ENCODE results near the gene TOP2B. TPM values are rescaled to one million over a fixed set of nuclear protein-coding genes. Genes with fewer than 3 reads are reported as not detected.

The TOP2B gene
- total RNA-seq, 1 experiment from 2014 or later: 181 TPM

DNA sequence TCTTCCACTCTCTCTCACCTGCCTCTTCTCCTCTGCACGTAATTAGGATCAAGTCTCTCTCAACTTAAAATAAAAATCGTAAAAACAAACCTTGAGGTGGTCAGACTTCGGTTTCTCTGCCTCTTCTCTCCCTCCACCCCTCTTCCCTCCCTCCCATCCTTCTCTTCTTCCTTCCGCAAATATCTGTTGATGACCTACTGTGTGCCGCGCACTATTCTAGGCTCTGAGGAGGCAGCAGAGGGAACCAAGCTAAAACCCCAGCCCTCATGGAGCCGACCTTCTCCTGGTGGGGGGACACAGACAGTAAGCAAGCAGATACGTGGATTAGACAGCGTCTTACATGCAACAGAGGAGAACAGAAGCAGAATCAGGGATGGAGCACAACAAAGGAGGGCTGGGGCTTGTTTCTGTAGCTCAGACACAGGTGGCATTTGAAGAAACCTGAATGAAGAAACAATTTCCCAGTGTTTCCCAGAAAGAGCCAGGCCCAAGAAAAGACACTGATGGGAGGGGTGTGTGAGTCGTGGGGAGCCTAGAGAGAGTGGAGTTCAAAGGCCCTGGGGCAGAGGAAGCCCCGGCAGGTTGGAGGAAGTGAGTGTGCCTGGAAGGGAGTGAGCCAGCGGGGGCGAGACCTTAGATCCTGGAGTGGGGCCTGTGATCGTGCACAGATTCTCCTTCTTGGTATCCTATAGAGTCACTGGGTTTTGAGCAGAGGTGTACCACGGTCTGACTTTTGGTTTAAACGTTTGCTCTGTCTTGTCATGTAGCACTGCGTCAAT is 80.5 kb downstream of the TOP2B start:
- Mint-ChIP-seq H3K9me3 (no peaks in the 10 kb centered on the region), H3K27ac (peak overlapping the region in 1 of 3 experiments; percentile 24; a peak in 2 of 7 replicates), H3K4me3 (no peak overlapping the region), H3K4me1 (peaks cover 9 to 11% of the 10 kb centered on the region in 2 experiments), H3K27me3 (ENCODE audit: low read depth) (no peaks in the 10 kb centered on the region), H3K36me3 (ENCODE audit: insufficient read depth in 1 of 3, low read depth in 3 of 3) (no peaks in the 10 kb centered on the region)
- Histone ChIP-seq H3K4ac (ENCODE audit: low read depth, low read length) (no peak overlapping the region), H4K20me1 (ENCODE audit: control insufficient read depth, insufficient read depth, insufficient read length) (no peaks in the 10 kb centered on the region), H3T11ph (ENCODE audit: low read length) (no peak overlapping the region), H3K4me1 (ENCODE audit: insufficient read depth, low read length) (no peaks in the 10 kb centered on the region), H4K91ac (ENCODE audit: insufficient read length, low read depth, low read length) (no peak overlapping the region), H3K9ac (ENCODE audit: extremely low read depth, insufficient read length, low read length) (no peak overlapping the region), H4K5ac (ENCODE audit: insufficient read length, low read depth, low read length) (no peak overlapping the region), H3K79me1 (ENCODE audit: insufficient read depth, low read depth, low read length, poor library complexity, severe bottlenecking) (no peaks in the 10 kb centered on the region), H3K23ac (ENCODE audit: insufficient read length, low read depth, low read length) (no peak overlapping the region), H3K79me2 (ENCODE audit: insufficient read depth, low read length) (no peaks in the 10 kb centered on the region), H2AFZ (ENCODE audit: low read length) (no peak overlapping the region), H3K27me3 (ENCODE audit: insufficient read depth, low read length) (no peaks in the 10 kb centered on the region), H3K23me2 (ENCODE audit: insufficient read length, low read depth, low read length, poor library complexity, severe bottlenecking) (no peaks in the 10 kb centered on the region), H3K14ac (ENCODE audit: insufficient read depth, low read length) (no peak overlapping the region), H2BK12ac (ENCODE audit: insufficient read length, low read depth, low read length) (no peak overlapping the region), H2BK120ac (ENCODE audit: low read depth, low read length, poor library complexity, severe bottlenecking) (no peak overlapping the region), H3K56ac (ENCODE audit: insufficient read length, low read depth, low read length) (no peak overlapping the region), H2AK5ac (ENCODE audit: insufficient read length, low read length) (no peak overlapping the region), H3K18ac (ENCODE audit: insufficient read length, low read depth, low read length) (no peak overlapping the region), H2BK15ac (ENCODE audit: low read depth, low read length) (no peak overlapping the region), H2BK5ac (ENCODE audit: insufficient read length, low read length) (no peak overlapping the region), H3K4me2 (ENCODE audit: insufficient read depth, insufficient read length, low read length) (no peak overlapping the region), H3K27ac (ENCODE audit: insufficient read length, low read depth, low read length) (no peak overlapping the region), H3K9me3 (ENCODE audit: control insufficient read depth, low read depth, low read length) (no peaks in the 10 kb centered on the region), H4K8ac (replicated peaks; ENCODE audit: insufficient read length, low read depth, low read length) (no peak overlapping the region), H2BK20ac (ENCODE audit: low read depth, low read length, poor library complexity, severe bottlenecking) (no peak overlapping the region)
- DNase-seq: no peak
- WGBS (ENCODE audit: extremely low coverage, insufficient read length, low lambda C conversion rate): no CpG with 5 or more reads among the region's 17 CpGs
- TF ChIP-seq, protein P1, sequence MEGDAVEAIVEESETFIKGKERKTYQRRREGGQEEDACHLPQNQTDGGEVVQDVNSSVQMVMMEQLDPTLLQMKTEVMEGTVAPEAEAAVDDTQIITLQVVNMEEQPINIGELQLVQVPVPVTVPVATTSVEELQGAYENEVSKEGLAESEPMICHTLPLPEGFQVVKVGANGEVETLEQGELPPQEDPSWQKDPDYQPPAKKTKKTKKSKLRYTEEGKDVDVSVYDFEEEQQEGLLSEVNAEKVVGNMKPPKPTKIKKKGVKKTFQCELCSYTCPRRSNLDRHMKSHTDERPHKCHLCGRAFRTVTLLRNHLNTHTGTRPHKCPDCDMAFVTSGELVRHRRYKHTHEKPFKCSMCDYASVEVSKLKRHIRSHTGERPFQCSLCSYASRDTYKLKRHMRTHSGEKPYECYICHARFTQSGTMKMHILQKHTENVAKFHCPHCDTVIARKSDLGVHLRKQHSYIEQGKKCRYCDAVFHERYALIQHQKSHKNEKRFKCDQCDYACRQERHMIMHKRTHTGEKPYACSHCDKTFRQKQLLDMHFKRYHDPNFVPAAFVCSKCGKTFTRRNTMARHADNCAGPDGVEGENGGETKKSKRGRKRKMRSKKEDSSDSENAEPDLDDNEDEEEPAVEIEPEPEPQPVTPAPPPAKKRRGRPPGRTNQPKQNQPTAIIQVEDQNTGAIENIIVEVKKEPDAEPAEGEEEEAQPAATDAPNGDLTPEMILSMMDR (conservative IDR thresholded peaks at IDR 0.05): no peak
